Peyer's patch (tissue), 4 donors: Measurements from ENCODE around the gene GGA1. TPM values are rescaled to one million over a fixed set of nuclear protein-coding genes. Genes with fewer than 3 reads are reported as not detected.

Experiments used
- DNase-seq, 3 donors: peaks; one replicate each; pipeline ENCODE4 v3.0.0-alpha.2; 2017 to 2019
- H3K27ac ChIP-seq, 4 donors: fragments of 200-600 bp; sonication (generic); one replicate each; pipeline ENCODE4 v1.5.1; 2016 to 2019
- H3K27me3 ChIP-seq, 2 donors: fragments of 200-600 bp; sonication (generic); one replicate each; pipeline ENCODE4 v1.5.1; 2019
- H3K36me3 ChIP-seq, 3 donors: fragments of 200-600 bp; sonication (generic); one replicate each; pipeline ENCODE4 v1.5.1; 2016 to 2019
- H3K4me1 ChIP-seq, 4 donors: fragments of 200-600 bp; sonication (generic); one replicate each; pipeline ENCODE4 v1.5.1; 2016 to 2019
- H3K4me3 ChIP-seq, 4 donors: fragments of 200-600 bp; sonication (generic); 1 replicate in 3 of 4; 2 replicates in 1 of 4; pipeline ENCODE4 v1.5.1; 2016 to 2019; ENCODE audit warnings: mild to moderate bottlenecking in 1 of 4
- H3K9me3 ChIP-seq, 4 donors: fragments of 200-600 bp; sonication (generic); one replicate each; pipeline ENCODE4 v1.5.1; 2016 to 2019; ENCODE audit warnings: mild to moderate bottlenecking in 1 of 4
- POLR2A ChIP-seq, 2 donors: fragments of 450-650 bp; IDR thresholded peaks; one replicate each; pipeline ENCODE4 v1.5.1; 2017; ENCODE audit warnings: antibody characterized with exemption in 2 of 2, mild to moderate bottlenecking in 2 of 2, moderate library complexity in 2 of 2
- total RNA-seq, 4 donors: library from RNA; depleted of rRNA; stranded (reverse); fragments of >200 nt; gene quantifications; one replicate each; pipeline ENCODE4 v1.1.0, GENCODE V29; 2016
- TF ChIP-seq, protein P1 (sequence below), 6 experiments: fragments of 450-650 bp in 4 of 6; fragments of 200-600 bp in 2 of 6; sonication (generic) in 1 of 6; IDR thresholded peaks; one replicate each; pipeline ENCODE4 v1.5.1; 2017 to 2019; ENCODE audit warnings: antibody characterized with exemption in 6 of 6, mild to moderate bottlenecking in 3 of 6, moderate library complexity in 1 of 6

GGA1 gene
- total RNA-seq, 4 donors from 2014 or later, result 67.1 to 189 (median 117) TPM

DNA sequence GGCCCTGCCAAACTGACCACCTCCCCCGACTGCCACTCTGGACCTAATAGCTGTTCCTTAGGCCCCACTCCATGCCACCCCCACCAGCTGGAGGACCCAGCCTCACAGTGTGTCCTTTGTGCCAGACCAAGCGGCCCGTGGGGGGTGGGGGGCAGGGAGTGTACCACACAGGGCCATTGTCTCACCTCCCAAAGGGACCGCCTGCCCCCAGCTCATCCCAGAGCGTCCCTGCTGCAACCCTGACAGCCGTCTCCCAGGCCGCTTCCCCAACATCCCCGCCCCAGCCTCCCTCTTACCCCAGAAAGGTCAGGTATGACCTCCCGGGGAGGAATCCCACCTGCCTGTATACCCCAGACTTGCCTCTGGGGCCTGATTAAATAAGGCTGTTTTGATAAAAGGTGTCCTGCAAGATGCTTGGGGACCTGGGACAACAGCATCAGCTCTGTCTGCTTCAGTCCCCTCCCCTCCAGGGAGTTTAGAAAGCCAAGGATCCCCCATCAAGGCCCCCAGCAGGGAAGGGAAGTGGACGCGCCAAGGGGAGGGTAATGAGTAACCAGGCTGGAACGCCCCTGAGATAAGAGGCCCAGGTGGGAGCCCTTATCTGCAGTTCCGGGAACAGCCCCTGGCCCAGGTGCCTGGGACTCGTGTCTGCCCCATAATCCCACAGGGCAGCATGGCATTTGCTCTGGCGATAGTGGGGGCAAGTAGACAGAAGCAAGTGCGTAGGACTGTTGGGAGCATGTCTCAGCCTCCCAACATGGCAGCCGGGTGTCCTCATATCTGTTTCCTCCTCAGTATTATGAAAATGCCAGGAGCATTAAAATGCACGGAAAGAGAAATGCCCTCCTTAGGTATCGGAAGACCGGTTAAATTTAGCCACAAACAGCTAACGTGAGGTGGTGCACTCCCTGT lies 39.4 kb upstream of the GGA1 start:
- H3K27ac ChIP-seq, result peak overlapping the region in 3 of 4 donors; percentile 51 to 93 (median 84)
- H3K4me3 ChIP-seq, result peak overlapping the region in 1 of 4 donors; percentile 6
- H3K4me1 ChIP-seq, result peaks cover 11 to 71% (median 18%) of the 10 kb centered on the region in 4 donors
- H3K27me3 ChIP-seq, result no peaks in the 10 kb centered on the region
- H3K9me3 ChIP-seq, result no peaks in the 10 kb centered on the region
- peak in 2 of 3 donors; percentile 85 to 87 for DNase-seq
- H3K36me3 ChIP-seq, result peaks cover 0 to 22% (median 0%) of the 10 kb centered on the region in 3 donors
- TF ChIP-seq POLR2A (IDR thresholded peaks at IDR 0.05), result peak in 1 of 2 donors; percentile 30
- TF ChIP-seq, protein P1, sequence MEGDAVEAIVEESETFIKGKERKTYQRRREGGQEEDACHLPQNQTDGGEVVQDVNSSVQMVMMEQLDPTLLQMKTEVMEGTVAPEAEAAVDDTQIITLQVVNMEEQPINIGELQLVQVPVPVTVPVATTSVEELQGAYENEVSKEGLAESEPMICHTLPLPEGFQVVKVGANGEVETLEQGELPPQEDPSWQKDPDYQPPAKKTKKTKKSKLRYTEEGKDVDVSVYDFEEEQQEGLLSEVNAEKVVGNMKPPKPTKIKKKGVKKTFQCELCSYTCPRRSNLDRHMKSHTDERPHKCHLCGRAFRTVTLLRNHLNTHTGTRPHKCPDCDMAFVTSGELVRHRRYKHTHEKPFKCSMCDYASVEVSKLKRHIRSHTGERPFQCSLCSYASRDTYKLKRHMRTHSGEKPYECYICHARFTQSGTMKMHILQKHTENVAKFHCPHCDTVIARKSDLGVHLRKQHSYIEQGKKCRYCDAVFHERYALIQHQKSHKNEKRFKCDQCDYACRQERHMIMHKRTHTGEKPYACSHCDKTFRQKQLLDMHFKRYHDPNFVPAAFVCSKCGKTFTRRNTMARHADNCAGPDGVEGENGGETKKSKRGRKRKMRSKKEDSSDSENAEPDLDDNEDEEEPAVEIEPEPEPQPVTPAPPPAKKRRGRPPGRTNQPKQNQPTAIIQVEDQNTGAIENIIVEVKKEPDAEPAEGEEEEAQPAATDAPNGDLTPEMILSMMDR (IDR thresholded peaks at IDR 0.05), result peak in 2 of 6 experiments; percentile 16 to 19

DNA sequence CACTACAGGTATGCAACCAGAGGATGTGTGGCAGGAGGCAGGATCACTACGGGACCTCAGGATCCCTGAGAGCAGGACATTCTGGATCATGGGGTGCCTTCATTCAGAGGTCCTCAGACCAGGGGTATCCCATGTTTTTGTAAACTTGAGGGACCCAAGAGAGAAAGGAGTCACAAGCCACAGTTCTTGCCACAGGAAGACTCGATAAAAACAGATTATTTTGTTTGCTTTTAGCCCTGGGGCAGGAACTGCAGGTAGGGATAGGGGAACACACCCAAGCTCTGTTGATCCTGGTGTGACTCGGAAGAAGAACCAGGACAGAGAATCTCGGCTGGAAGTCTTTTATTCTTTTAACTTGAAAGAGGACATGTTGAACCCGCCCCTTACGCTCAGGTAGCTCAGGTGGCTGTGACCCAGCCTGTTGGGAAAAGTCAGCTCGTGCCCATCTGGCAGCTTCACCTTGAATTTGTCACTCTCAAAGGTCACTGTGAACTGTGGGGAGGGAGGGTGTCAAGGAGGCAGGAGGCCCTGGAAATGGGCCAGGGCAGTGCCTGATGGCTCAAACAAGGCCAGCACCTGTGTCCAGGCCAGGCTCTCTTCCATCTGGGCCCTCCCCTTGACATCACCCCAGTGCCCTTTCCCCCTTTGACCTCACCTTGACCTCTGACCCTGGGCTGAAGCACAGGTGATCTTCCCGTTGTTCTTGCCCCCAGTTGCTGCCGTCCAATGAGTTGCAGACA lies 38.5 kb upstream of the GGA1 start:
- TF ChIP-seq, protein P1 (IDR thresholded peaks at IDR 0.05), result no peak
- TF ChIP-seq POLR2A (IDR thresholded peaks at IDR 0.05), result no peak
- Histone ChIP-seq H3K36me3 (peaks cover 0 to 22% (median 0%) of the 10 kb centered on the region in 3 donors), H3K4me3 (no peak overlapping the region), H3K27me3 (no peaks in the 10 kb centered on the region), H3K27ac (peak overlapping the region in 3 of 4 donors; percentile 51 to 93 (median 84)), H3K9me3 (no peaks in the 10 kb centered on the region), H3K4me1 (peaks cover 11 to 63% (median 18%) of the 10 kb centered on the region in 4 donors)
- DNase-seq, result peak in 2 of 3 donors; percentile 79 to 83

DNA sequence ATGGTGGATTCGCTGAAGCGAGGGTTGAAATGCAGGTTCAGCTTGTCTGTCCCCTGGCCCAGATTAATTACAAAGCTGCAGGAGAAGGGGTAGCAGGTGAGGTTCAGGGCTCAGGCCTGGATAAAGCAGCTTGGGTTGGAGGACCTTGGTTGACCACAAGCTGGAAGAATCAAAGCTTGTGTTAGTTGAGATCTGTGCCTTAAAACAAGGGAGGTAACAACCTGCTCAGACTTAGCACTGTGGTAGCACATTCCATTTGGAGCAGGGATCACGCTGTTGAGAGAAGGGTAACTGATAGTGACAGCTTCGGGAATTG lies 38.0 kb upstream of the GGA1 start:
- H3K27me3 ChIP-seq, result no peaks in the 10 kb centered on the region
- peaks cover 11 to 57% (median 18%) of the 10 kb centered on the region in 4 donors for H3K4me1 ChIP-seq
- H3K27ac ChIP-seq, result peak overlapping the region in 3 of 4 donors; percentile 51 to 93 (median 84)
- H3K36me3 ChIP-seq, result peaks cover 0 to 22% (median 0%) of the 10 kb centered on the region in 3 donors
- H3K4me3 ChIP-seq, result no peak overlapping the region
- no peak for DNase-seq
- TF ChIP-seq, protein P1 (IDR thresholded peaks at IDR 0.05), result no peak
- TF ChIP-seq POLR2A (IDR thresholded peaks at IDR 0.05), result no peak
- H3K9me3 ChIP-seq, result no peaks in the 10 kb centered on the region

DNA sequence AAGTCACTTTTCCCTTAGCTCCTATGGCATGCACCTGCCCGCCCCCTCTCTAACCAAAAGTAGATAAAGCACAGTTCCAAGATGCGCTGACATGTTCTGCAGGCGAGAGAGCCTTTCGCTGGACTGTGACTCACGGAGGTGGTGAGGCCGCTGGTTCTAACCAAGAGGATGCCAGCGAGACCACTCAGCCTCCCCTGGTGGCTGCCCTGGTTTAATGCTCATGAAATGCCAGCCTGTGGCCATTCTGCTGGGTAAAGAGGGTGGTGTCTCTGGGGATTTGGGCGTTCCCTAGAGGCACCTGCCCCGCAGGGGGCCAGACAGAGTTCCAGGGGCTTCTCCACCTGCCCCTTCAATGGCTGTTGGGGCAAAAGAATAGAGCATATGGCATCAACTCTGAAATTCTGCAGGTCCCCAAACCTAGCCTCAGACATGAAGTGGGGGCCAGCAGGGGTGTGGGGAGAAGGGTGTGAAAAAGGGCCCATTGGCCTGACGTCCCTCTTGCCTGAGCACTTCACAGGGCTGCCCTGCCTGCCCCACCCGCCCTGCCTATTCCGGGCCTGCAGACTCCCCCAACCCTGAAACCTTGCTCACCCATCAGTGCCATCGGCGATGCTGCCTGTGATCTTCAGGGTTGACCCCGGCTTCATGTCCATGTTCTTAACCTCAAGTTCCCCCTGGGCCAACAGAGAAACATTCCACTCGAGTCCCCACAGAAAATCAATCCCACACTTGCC lies 37.2 kb upstream of the GGA1 start:
- Histone ChIP-seq H3K4me1 (peaks cover 6 to 49% (median 13%) of the 10 kb centered on the region in 4 donors), H3K27ac (peak overlapping the region in 2 of 4 donors; percentile 84 to 93), H3K36me3 (peaks cover 0 to 16% (median 0%) of the 10 kb centered on the region in 3 donors), H3K9me3 (no peaks in the 10 kb centered on the region), H3K27me3 (no peaks in the 10 kb centered on the region), H3K4me3 (no peak overlapping the region)
- TF ChIP-seq POLR2A (IDR thresholded peaks at IDR 0.05), result no peak
- TF ChIP-seq, protein P1 (IDR thresholded peaks at IDR 0.05), result peak in 1 of 6 experiments; percentile 6
- no peak for DNase-seq

DNA sequence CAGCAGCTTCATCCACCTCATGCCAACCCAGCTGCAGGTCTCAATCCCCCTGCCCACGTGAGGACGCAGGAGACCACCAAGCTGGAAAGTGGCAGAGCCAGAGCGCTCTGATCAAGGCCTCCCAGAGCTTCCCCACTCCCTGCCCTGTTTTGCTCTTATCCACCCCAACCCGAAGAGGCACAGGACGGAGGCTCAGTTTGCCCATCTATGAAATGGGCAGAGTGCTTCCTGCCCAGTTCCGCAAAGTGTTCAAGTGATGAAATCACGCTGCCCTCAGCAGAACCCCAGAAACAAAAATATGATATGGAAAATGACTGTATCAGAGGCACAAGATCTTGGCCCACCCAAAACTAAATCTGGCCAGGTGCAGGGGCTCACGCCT lies 36.7 kb upstream of the GGA1 start:
- TF ChIP-seq POLR2A (IDR thresholded peaks at IDR 0.05), result no peak
- TF ChIP-seq, protein P1 (IDR thresholded peaks at IDR 0.05), result no peak
- no peak for DNase-seq
- no peak overlapping the region for H3K27ac ChIP-seq
- H3K4me3 ChIP-seq, result no peak overlapping the region
- peaks cover under 1 to 44% (median 10%) of the 10 kb centered on the region in 4 donors for H3K4me1 ChIP-seq
- peaks cover 0 to 11% (median 0%) of the 10 kb centered on the region in 3 donors for H3K36me3 ChIP-seq
- H3K9me3 ChIP-seq, result no peaks in the 10 kb centered on the region
- no peaks in the 10 kb centered on the region for H3K27me3 ChIP-seq
